HG03103 (cell line): Measurements from ENCODE around the gene SPEM2.
A peak's percentile ranks its signal among the peaks of the same experiment; 100 is the strongest.

Source experiments
- ATAC-seq: cut with Tn5 transposase; IDR thresholded peaks from one replicate; pipeline ENCODE4 v1.9.1; 2021; ENCODE audit warnings: low read depth; ENCODE audit not compliant: unreplicated experiment

SPEM2 gene

GRCh38 chr17:7419819-7420610 is 5.4 kb upstream of the SPEM2 start, which contains the start of gene SPEM1:
Gene SPEM1 (plus strand): TSS chr17:7420324. CDS start chr17:7420385, 61 bp downstream.
- ATAC-seq, result no peak

- ATAC-seq, result no peak
Measured at GRCh38 chr17:7421186-7421585, 4.2 kb upstream of the SPEM2 start.

- ATAC-seq, result no peak
Measured at GRCh38 chr17:7423679-7424078, 1.7 kb upstream of the SPEM2 start.

GRCh38 chr17:7425756-7426155 is 340 bp downstream of the SPEM2 start:
- no peak for ATAC-seq

GRCh38 chr17:7426203-7426863 is 917 bp downstream of the SPEM2 start:
- no peak for ATAC-seq

- no peak for ATAC-seq
Measured at GRCh38 chr17:7426896-7427489, 1.6 kb downstream of the SPEM2 start.

GRCh38 chr17:7427549-7427948 is 2.1 kb downstream of the SPEM2 start:
- no peak for ATAC-seq

- ATAC-seq, result no peak
Measured at GRCh38 chr17:7428557-7428956, 3.1 kb downstream of the SPEM2 start, which contains the start of gene SPEM3. Gene SPEM3 (plus strand): TSS chr17:7428857. CDS start chr17:7428903, 46 bp downstream.

- ATAC-seq, result no peak
Measured at GRCh38 chr17:7429722-7430121, 4.3 kb downstream of the SPEM2 start.

GRCh38 chr17:7431231-7431630 is 5.8 kb downstream of the SPEM2 start:
- ATAC-seq, result no peak

GRCh38 chr17:7432296-7432695 is 6.9 kb downstream of the SPEM2 start:
- ATAC-seq, result no peak

- peak; percentile 10 for ATAC-seq
Measured at GRCh38 chr17:7435676-7436555, 10.5 kb downstream of the SPEM2 start.

- no peak for ATAC-seq
Measured at GRCh38 chr17:7436556-7437368, 11.3 kb downstream of the SPEM2 start.

- ATAC-seq, result no peak
Measured at GRCh38 chr17:7437369-7437863, 12.0 kb downstream of the SPEM2 start.

GRCh38 chr17:7437950-7438614 is 12.7 kb downstream of the SPEM2 start:
- ATAC-seq, result no peak

GRCh38 chr17:7438656-7439460 is 13.4 kb downstream of the SPEM2 start:
- ATAC-seq, result no peak

GRCh38 chr17:7439462-7440112 is 14.2 kb downstream of the SPEM2 start, which contains the start of gene FGF11:
Gene FGF11 (plus strand): TSS chr17:7439512. CDS start chr17:7439621, 109 bp downstream.
- ATAC-seq, result no peak
